GM10847 (cell line): ENCODE results near the gene ADGRG2.

Experiments
- POLR2A ChIP-seq: IDR thresholded peaks from 2 replicates; pipeline ENCODE4 v1.6.1; 2011; ENCODE audit not compliant: insufficient read length; ENCODE audit errors: extremely low read depth

ADGRG2 gene

GRCh38 chrX:19100586-19100985, 21.7 kb downstream of the ADGRG2 start:
- TF ChIP-seq POLR2A = no peak

DNA sequence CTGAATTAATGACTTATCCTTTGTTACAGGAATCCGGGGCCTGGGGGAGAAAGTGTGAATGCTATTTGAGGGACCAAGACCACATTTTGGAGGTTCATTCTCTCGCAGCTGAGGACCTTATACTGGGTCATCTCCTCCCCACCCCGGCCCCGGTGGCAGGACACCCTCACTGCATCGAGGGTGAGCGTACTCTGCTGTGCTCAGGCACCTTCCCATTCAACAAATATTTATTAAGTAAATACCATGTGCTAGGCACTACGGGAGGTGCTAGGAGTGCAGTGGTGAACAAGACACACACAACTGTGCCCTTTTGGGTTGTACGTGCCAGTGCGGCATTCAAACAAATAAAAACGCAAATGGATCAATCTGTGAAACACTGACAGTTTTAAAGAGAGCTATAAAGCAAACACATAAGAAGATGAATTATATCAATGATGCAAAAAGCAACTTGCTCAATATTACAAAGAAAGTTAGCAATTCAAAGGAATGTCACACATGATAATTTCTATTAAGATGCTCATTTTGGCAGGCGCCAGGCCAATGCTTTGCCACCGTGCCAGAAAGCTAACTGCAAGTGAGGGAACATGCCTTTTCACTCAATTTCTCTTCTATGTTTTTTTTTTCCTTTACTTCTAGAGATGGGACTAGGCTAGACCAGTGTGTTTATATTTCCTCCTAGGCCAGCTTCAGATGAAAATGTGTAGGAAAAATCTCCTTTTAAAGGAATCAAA, 24.6 kb downstream of the ADGRG2 start:
- TF ChIP-seq POLR2A = no peak

DNA sequence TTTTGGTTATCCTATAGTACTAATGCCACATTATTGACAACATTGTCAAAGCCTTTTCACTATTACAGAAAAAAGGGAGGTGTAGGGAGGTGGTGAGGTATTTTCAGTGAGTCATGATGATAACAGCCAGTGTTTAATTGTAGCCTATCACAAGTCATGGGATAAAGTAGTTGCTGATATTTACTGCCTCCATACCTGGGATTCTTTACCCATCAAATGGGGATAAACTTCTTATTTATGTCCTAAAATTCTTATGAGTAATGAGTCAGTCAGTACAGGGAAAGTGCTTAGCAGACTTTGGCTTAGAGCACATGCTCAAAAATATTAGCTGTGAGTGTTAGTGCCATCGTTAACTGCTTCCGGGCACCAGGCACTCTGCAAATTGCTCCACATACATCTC, 25.7 kb downstream of the ADGRG2 start:
- TF ChIP-seq POLR2A = no peak

- no peak for TF ChIP-seq POLR2A
Observed at GRCh38 chrX:19094654-19095053, 27.6 kb downstream of the ADGRG2 start.

DNA sequence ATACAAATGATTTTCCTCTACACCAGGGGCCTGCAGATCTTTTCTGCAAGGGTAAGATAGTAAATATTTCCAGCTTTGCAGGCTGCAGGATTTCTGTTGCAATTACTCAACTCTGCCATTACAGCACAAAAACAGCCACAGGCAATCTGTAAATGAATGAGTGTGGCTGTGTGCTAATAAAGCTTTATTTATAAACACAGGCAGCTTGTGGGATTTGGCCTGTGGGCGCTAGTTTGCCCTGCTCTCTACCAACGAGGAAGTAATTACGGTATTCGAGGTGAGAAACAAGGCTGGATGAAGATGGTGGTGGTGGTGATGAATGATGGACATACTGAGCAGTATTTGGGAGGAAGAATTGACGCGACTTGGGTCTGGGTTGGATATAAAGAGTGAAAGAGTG, 30.7 kb downstream of the ADGRG2 start:
- TF ChIP-seq POLR2A = no peak

DNA sequence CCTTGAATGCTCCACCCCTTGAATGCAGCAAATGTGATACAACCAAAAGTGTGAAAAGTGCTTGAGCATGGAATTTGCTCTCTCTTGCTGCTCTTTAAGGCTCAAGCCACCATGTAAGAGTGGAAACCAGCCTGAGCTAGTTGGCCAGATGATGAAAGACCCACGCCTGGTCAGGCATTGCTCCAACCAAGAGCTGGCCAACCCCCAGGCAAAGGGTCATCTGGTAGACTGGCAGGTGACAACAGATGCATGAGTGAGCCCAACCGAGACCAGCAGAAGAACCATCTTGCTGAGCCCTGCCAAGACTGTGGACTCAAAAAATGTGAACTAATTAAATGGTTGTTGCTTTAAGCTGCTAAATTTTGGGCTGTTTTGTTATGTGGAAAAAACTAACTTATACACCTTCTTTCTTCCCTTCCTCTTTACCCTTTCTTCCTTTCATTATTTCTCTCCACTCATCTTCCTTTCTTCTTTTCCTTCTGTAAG, 32.7 kb downstream of the ADGRG2 start:
- TF ChIP-seq POLR2A = no peak

DNA sequence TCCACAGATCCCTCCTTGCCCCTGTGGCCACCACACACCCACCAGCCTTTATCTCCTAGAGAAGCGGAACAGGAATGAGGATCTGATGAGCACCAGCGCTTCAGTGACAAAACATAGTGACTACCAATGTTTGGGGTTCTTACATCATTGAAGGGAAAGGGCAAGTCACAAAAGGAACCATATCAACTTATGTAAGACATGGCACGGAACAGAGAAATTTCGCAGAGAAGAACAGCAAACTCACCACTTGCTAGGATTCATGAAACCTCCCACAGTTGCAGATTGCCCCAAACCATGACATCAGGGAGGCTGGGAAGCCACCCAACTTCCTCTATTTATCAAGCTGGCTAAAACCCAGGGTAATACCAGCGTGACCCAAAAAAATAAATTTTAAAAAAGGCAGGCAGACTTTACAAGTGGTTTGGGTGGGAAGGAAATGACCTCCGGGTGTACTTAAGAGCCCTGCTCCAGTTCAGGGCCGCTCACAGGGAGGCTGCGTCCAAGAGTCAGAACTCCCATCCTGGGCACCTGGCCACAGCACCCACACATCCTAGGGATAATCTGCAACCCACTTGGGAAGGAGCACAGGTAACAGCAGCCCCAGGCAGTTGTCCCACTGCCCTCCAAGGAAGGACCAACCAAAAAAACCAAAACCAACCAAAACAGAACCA, 36.0 kb downstream of the ADGRG2 start:
- no peak for TF ChIP-seq POLR2A

DNA sequence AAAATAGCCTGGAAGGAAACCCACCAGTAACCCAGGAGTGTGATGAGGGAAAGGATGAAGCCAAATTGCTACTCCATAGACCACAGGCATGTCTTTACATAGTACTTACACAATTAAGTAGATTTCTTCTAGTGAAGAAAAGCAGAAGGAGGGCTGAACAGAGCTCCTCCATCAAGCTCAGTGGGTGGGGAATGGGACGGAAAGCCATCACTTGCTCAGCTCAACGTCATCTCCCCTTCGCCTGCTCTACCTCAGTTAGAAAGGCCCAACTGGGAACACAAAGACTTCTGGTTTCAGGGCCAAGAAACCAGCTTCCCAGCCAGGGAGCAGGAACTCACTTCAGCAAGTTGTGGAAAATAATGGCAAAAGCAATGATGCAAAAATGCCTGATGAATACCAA, 36.6 kb downstream of the ADGRG2 start:
- TF ChIP-seq POLR2A = no peak

DNA sequence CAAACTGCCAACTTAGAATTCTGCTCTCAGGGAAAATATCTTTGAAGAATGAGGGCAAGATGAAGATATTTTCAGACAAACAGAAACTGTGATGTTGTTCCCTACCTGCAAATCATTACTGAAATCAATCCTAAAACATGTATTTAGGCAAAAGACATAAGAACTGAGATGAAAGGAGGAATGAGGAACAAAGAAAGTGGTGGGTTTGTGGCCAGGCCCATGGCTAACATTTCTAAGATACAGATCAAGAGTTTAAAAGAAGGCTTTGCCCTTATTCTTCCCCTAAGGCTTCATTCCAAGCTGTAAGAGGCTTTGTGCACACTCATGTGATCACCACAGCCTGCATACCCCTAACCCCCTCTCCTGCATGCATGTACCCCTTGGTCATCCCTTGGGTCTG, 46.5 kb downstream of the ADGRG2 start:
- TF ChIP-seq POLR2A = no peak

DNA sequence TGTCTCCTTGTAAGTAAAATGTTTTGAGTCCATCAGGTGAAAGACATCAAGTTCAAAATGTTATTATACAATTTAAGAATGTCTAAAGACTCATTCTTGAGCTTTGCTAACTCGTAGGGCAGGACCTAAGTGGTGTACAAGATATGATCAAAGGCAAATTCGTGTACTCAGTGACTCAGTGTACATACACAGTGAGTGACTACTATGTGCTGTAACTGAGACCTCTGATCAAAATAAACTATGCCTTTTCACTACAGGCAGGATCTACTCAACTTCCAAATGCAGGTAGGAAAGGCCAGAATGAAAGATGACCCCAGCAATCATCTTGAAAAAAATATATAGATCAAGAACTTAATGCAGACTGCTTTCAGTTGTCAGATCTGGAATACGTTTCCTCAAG, 49.9 kb downstream of the ADGRG2 start:
- TF ChIP-seq POLR2A = no peak

GRCh38 chrX:19070555-19070994, 51.7 kb downstream of the ADGRG2 start:
- no peak for TF ChIP-seq POLR2A

DNA sequence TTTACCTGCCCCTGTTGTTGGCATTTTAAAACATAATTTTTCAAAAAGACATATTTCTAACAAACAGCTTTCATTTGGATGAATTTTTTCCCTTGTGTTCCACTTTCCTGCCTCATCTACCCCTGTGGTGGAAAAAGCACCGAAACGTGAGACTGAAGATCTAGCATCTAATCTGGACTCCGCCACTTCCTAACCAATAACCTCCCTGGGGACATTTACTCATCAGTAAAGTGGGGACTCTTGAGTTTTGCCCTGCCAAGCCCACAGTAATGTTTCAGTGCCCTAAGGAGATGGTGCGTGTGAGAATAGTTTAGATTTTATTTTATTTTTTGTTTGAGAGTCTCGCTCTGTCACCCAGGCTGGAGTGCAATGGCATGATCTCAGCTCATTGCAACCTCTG, 56.7 kb downstream of the ADGRG2 start:
- no peak for TF ChIP-seq POLR2A

DNA sequence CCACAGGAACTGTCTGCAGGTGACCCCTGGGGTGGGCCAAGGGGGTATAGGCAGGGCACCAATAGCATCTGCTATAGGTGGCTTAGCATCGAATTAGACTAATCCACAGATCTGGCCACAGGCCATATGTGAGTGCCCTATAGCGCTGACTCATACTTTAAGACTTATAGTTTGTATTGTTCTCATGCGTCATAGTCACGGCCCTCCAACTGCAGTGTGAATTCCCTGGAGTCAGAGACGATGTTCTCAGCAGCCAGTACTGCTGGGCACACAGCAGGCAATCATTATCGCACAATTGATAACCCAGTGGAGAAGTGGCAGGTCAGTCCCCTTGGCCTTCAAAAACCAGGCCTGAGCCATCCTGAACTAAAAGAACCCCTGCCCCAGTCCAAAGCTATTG, 58.1 kb downstream of the ADGRG2 start:
- TF ChIP-seq POLR2A = no peak

DNA sequence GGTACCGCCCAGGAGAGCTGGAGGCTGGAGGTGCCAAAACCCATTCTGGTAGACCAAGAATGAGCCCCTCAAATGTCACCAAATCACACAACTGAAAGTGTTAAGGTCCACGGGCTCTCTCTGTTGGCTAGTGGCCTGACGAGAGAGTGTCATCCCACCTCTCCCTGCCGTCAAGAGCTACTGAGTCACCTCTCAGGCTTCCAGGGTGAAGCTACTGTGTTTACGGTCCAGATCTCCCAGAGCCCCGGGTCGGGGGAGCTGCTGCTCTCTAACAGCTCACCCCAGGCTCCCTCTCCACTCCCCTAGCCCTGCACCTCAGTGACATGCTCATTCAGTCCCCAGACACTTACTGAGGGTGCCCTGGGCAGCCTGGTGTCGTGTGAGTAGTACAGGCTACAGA, 59.2 kb downstream of the ADGRG2 start:
- no peak for TF ChIP-seq POLR2A

GRCh38 chrX:19059067-19059466, 63.2 kb downstream of the ADGRG2 start:
- no peak for TF ChIP-seq POLR2A

DNA sequence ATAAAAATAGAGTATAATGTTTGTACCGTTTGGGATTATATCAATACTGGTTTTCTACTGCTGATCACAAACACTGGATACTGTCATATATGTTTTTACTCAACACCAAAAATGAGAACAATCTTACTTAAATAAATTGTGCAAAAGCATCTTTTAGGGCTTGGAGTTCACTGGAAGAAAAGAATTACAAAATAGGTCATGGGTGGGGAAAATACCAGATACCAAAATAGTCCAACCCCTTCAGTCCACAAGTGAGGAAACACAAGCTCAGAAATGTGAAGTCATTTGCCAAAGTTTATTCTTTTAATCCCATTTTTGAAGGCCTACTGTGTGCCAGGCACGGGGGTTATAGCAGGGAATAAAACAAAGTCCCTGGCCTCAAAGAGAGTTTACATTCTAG, 64.4 kb downstream of the ADGRG2 start:
- TF ChIP-seq POLR2A = no peak

- no peak for TF ChIP-seq POLR2A
Observed at GRCh38 chrX:19049110-19049509, 73.2 kb downstream of the ADGRG2 start.
